Measurements from ENCODE around the gene NFYC. TPM values are rescaled to one million over a fixed set of nuclear protein-coding genes. Genes with fewer than 3 reads are reported as not detected.

NFYC gene
- total RNA-seq, 1 experiment from 2014 or later, result 63.3 TPM

- H4K20me1 ChIP-seq (ENCODE audit: insufficient read depth), result no peaks in the 10 kb centered on the region
- H3K27ac ChIP-seq (ENCODE audit: low read depth, low read length), result no peak overlapping the region
- BruUV-seq (replicated peaks), result no TSS peak
- no peaks in the 10 kb centered on the region for H3K9me2 ChIP-seq (ENCODE audit: insufficient read depth)
- DNase-seq (ENCODE audit: low read depth, low spot score) (no peak), ATAC-seq (no peak)
- H3K9me3 ChIP-seq (ENCODE audit: control insufficient read depth in 1 of 2, insufficient read depth in 1 of 2, low read depth in 1 of 2, low read length in 2 of 2), result no peaks in the 10 kb centered on the region
- no peaks in the 10 kb centered on the region for H3K79me2 ChIP-seq (ENCODE audit: insufficient read depth, low read length)
- ChIA-PET POLR2A (no interaction called here), CTCF (no interaction called here), RAD21 (ENCODE audit: low non-redundant PET in 1 of 2, low total read pairs in 2 of 2, uncharacterized antibody in 2 of 2, unreplicated experiment in 2 of 2) (no interaction called here)
- peaks cover 19 to 24% of the 10 kb centered on the region in 2 experiments for H3K36me3 ChIP-seq (ENCODE audit: control insufficient read depth in 1 of 2, insufficient read depth in 2 of 2, low read length in 2 of 2)
- H3K27me3 ChIP-seq (ENCODE audit: insufficient read depth, low read length), result no peaks in the 10 kb centered on the region
- peaks cover 4% of the 10 kb centered on the region in 2 experiments; a peak in 2 of 4 replicates for H3K4me1 ChIP-seq (ENCODE audit: control insufficient read depth in 1 of 2, insufficient read depth in 2 of 2, low read length in 2 of 2)
- H3K4me3 ChIP-seq (replicated peaks in 1 of 2; ENCODE audit: low read depth in 1 of 2, low read length in 2 of 2), result no peak overlapping the region
- no peak overlapping the region for H3K4me2 ChIP-seq (ENCODE audit: low read length)
- TF ChIP-seq ATF3 (IDR thresholded peaks at IDR 0.05), result no peak
- TF ChIP-seq EZH2 (IDR thresholded peaks at IDR 0.05), result no peak
- TF ChIP-seq CEBPB (IDR thresholded peaks at IDR 0.05; ENCODE audit: low read depth), result no peak
- no peak for TF ChIP-seq JUND (IDR thresholded peaks at IDR 0.05)
- no peak for TF ChIP-seq EGR1 (IDR thresholded peaks at IDR 0.05; ENCODE audit: low read depth)
- TF ChIP-seq POLR2AphosphoS5 (IDR thresholded peaks at IDR 0.05; ENCODE audit: low read depth, low read length), result no peak
- TF ChIP-seq ZBTB33 (IDR thresholded peaks at IDR 0.05; ENCODE audit: extremely low read depth, insufficient replicate concordance, low read length), result no peak
- TF ChIP-seq YY1 (IDR thresholded peaks at IDR 0.05; ENCODE audit: extremely low read depth, insufficient replicate concordance, low read depth, low read length), result no peak
- intact Hi-C loops (cut with micrococcal nuclease), result no loop called here
- no peak overlapping the region for H2AFZ ChIP-seq (ENCODE audit: low read depth, low read length, poor library complexity, severe bottlenecking)
- no peak overlapping the region for H3K9ac ChIP-seq (ENCODE audit: low read length)
These were observed 63.6 kb downstream of the NFYC start for GRCh38 chr1:40755067-40755466.

- Histone ChIP-seq H3K9me2 (ENCODE audit: insufficient read depth) (no peaks in the 10 kb centered on the region), H3K4me2 (ENCODE audit: low read length) (no peak overlapping the region), H3K9ac (ENCODE audit: low read length) (no peak overlapping the region), H3K27ac (ENCODE audit: low read depth, low read length) (no peak overlapping the region), H2AFZ (ENCODE audit: low read depth, low read length, poor library complexity, severe bottlenecking) (no peak overlapping the region), H3K79me2 (ENCODE audit: insufficient read depth, low read length) (no peaks in the 10 kb centered on the region), H4K20me1 (ENCODE audit: insufficient read depth) (no peaks in the 10 kb centered on the region), H3K4me3 (replicated peaks in 1 of 2; ENCODE audit: low read depth in 1 of 2, low read length in 2 of 2) (no peak overlapping the region), H3K4me1 (ENCODE audit: control insufficient read depth in 1 of 2, insufficient read depth in 2 of 2, low read length in 2 of 2) (peaks cover 3% of the 10 kb centered on the region in 2 experiments; a peak in 2 of 4 replicates), H3K9me3 (ENCODE audit: control insufficient read depth in 1 of 2, insufficient read depth in 1 of 2, low read depth in 1 of 2, low read length in 2 of 2) (no peaks in the 10 kb centered on the region), H3K27me3 (ENCODE audit: insufficient read depth, low read length) (no peaks in the 10 kb centered on the region), H3K36me3 (ENCODE audit: control insufficient read depth in 1 of 2, insufficient read depth in 2 of 2, low read length in 2 of 2) (peaks cover 18 to 24% of the 10 kb centered on the region in 2 experiments)
- ChIA-PET CTCF (no interaction called here), POLR2A (no interaction called here), RAD21 (ENCODE audit: low non-redundant PET in 1 of 2, low total read pairs in 2 of 2, uncharacterized antibody in 2 of 2, unreplicated experiment in 2 of 2) (no interaction called here)
- BruUV-seq (replicated peaks), result no TSS peak
- no peak for DNase-seq (ENCODE audit: low read depth, low spot score)
- ATAC-seq, result no peak
- intact Hi-C loops (cut with micrococcal nuclease), result no loop called here
- TF ChIP-seq POLR2AphosphoS5 (IDR thresholded peaks at IDR 0.05; ENCODE audit: low read depth, low read length) (no peak), REST (IDR thresholded peaks at IDR 0.05; ENCODE audit: low read depth) (no peak), CTCF (IDR thresholded peaks at IDR 0.05 in 2 of 3, conservative IDR thresholded peaks at IDR 0.05 in 1 of 3; ENCODE audit: borderline replicate concordance in 1 of 3, insufficient read depth in 1 of 3, low read depth in 2 of 3, low read length in 2 of 3) (no peak), SIN3A (IDR thresholded peaks at IDR 0.05; ENCODE audit: low read depth) (no peak), FOSL1 (IDR thresholded peaks at IDR 0.05; ENCODE audit: low read depth) (no peak), ELF1 (IDR thresholded peaks at IDR 0.05; ENCODE audit: borderline replicate concordance, low read depth) (no peak), EZH2 (IDR thresholded peaks at IDR 0.05) (no peak), YY1 (IDR thresholded peaks at IDR 0.05; ENCODE audit: extremely low read depth, insufficient replicate concordance, low read depth, low read length) (no peak)
These were observed 65.0 kb downstream of the NFYC start for GRCh38 chr1:40756523-40756922.
